HTR-8/SVneo (cell line): ENCODE measurements around the gene PRKCA.
A peak's percentile ranks its signal among the peaks of the same experiment; 100 is the strongest.

ENCODE experiments used
- DNase-seq: peaks from one replicate; pipeline ENCODE4 v3.0.0; 2011; ENCODE audit warnings: low spot score, mixed read lengths; ENCODE audit not compliant: insufficient read length
- FAIRE-seq: peaks from 2 replicates; lab custom pipeline; 2011; peaks lifted over from hg19 to GRCh38; lab: Jason Lieb, UNC

The PRKCA gene

GRCh38 chr17:66789961-66790437, 487.6 kb downstream of the PRKCA start:
- FAIRE-seq, result no peak
- no peak for DNase-seq

- FAIRE-seq (no peak), DNase-seq (no peak)
Measured at GRCh38 chr17:66790501-66791061, 488.2 kb downstream of the PRKCA start.

GRCh38 chr17:66791347-66791746, 488.9 kb downstream of the PRKCA start:
- FAIRE-seq (no peak), DNase-seq (no peak)

GRCh38 chr17:66793814-66794213, 491.4 kb downstream of the PRKCA start:
- no peak for FAIRE-seq
- no peak for DNase-seq

GRCh38 chr17:66795486-66795885, 493.1 kb downstream of the PRKCA start:
- no peak for FAIRE-seq
- DNase-seq, result no peak

GRCh38 chr17:66799849-66800537, 497.6 kb downstream of the PRKCA start:
- FAIRE-seq (no peak), DNase-seq (no peak)

GRCh38 chr17:66803474-66803951, 501.1 kb downstream of the PRKCA start:
- DNase-seq (no peak), FAIRE-seq (no peak)

GRCh38 chr17:66805567-66805966, 503.2 kb downstream of the PRKCA start:
- DNase-seq, result no peak

GRCh38 chr17:66807182-66807581, 504.8 kb downstream of the PRKCA start:
- no peak for FAIRE-seq
- DNase-seq, result no peak

More at GRCh38 chr17:66805567-66805966, 503.2 kb downstream of the PRKCA start:
- FAIRE-seq, result peak; percentile 26

GRCh38 chr17:66809408-66809807, 507.0 kb downstream of the PRKCA start:
- FAIRE-seq (no peak), DNase-seq (no peak)

- FAIRE-seq (no peak), DNase-seq (no peak)
Measured at GRCh38 chr17:66810951-66811682, 508.7 kb downstream of the PRKCA start.

- no peak for DNase-seq
- FAIRE-seq, result no peak
Measured at GRCh38 chr17:66811683-66812054, 509.3 kb downstream of the PRKCA start.

GRCh38 chr17:66812571-66812970, 510.2 kb downstream of the PRKCA start:
- DNase-seq (no peak), FAIRE-seq (no peak)

- DNase-seq, result no peak
- FAIRE-seq, result no peak
Measured at GRCh38 chr17:66813296-66813695, 510.9 kb downstream of the PRKCA start.

GRCh38 chr17:66814026-66814425, 511.6 kb downstream of the PRKCA start:
- no peak for DNase-seq
- peak; percentile 86 for FAIRE-seq

- DNase-seq (no peak), FAIRE-seq (no peak)
Measured at GRCh38 chr17:66814570-66814969, 512.2 kb downstream of the PRKCA start.

GRCh38 chr17:66817750-66818149, 515.3 kb downstream of the PRKCA start:
- DNase-seq, result no peak
- FAIRE-seq, result no peak

- DNase-seq, result no peak
- FAIRE-seq, result no peak
Measured at GRCh38 chr17:66819466-66819865, 517.1 kb downstream of the PRKCA start.

- FAIRE-seq, result no peak
- no peak for DNase-seq
Measured at GRCh38 chr17:66822009-66822408, 519.6 kb downstream of the PRKCA start.

GRCh38 chr17:66826856-66827255, 524.4 kb downstream of the PRKCA start:
- FAIRE-seq, result no peak

GRCh38 chr17:66829386-66829864, 527.0 kb downstream of the PRKCA start:
- FAIRE-seq (no peak), DNase-seq (peak; percentile 78)

More at GRCh38 chr17:66826856-66827255, 524.4 kb downstream of the PRKCA start:
- DNase-seq, result no peak
